Measurements from ENCODE around the gene BCAP31. TPM values are rescaled to one million over a fixed set of nuclear protein-coding genes. Genes with fewer than 3 reads are reported as not detected.
"Not testable (repeated sequence)": the region's sequence is repeated elsewhere in the genome, so short reads cannot be mapped to it uniquely, and the experiment has no call there.

The BCAP31 gene
- total RNA-seq, 2 donors from 2014 or later = 82.7 to 104 TPM

DNA sequence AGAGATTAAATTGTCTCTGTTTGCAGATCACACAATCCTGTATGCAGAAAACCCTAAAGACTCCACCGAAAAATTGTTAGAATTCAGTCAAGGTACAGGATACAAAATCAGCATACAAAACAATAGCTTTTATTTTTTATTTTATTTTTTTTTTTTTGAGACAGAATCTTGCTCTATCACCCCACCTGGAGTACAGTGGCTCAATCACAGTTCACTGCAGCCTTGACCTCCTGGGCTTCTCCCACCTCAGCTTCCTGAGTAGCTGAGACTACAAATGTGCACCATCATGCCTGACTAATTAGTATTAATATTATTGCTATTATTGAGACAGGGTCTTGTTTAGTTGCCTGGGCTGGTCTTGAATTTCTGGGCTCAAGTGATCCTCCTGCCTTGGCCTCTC, 30.9 kb upstream of the BCAP31 start:
- TF ChIP-seq, protein P1, sequence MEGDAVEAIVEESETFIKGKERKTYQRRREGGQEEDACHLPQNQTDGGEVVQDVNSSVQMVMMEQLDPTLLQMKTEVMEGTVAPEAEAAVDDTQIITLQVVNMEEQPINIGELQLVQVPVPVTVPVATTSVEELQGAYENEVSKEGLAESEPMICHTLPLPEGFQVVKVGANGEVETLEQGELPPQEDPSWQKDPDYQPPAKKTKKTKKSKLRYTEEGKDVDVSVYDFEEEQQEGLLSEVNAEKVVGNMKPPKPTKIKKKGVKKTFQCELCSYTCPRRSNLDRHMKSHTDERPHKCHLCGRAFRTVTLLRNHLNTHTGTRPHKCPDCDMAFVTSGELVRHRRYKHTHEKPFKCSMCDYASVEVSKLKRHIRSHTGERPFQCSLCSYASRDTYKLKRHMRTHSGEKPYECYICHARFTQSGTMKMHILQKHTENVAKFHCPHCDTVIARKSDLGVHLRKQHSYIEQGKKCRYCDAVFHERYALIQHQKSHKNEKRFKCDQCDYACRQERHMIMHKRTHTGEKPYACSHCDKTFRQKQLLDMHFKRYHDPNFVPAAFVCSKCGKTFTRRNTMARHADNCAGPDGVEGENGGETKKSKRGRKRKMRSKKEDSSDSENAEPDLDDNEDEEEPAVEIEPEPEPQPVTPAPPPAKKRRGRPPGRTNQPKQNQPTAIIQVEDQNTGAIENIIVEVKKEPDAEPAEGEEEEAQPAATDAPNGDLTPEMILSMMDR (IDR thresholded peaks at IDR 0.05) = no peak
- Histone ChIP-seq H3K4me3 (no peak overlapping the region), H3K36me3 (no peaks in the 10 kb centered on the region), H3K4me1 (ENCODE audit: control insufficient read depth in 1 of 2, low read depth in 2 of 2) (no peaks in the 10 kb centered on the region), H3K27ac (no peak overlapping the region), H3K27me3 (replicated peaks; ENCODE audit: insufficient read depth) (no peaks in the 10 kb centered on the region), H3K9me3 (no peaks in the 10 kb centered on the region)
- DNase-seq (ENCODE audit: low spot score) (no peak), ATAC-seq (ENCODE audit: insufficient number of reproducible peaks, low FRiP score, low read depth) (no peak)

DNA sequence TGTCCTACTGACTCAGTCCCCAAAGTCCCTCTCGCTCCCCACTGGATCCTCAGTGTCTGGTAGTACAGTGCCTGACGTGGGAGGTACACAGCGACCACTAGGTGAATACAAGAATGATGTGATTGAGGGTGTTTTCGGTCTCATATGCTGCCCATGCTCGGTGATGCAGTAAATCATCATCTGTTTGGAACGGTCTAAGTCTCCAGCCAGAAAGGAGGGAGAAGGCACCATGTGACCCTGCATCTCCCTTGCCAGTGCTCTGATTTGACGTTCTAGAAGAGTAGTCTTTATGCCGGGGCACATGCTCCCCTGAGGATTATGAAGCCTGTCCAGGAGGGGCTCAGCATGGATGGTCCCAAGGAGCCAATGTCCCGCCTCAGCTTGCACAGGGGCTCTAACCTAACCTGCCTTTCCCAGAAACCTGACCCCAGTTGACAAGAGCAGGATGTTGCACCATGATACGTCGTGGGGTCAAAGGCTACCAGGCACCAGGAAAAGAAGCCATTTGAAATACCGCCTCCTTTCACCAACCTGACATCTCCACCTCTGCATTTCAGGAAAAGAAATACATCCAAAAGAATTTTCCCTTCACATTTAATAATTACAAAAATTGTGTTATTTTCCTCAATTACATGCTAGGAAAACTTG, 26.1 kb upstream of the BCAP31 start:
- no peaks in the 10 kb centered on the region for H3K9me3 ChIP-seq
- TF ChIP-seq, protein P1 (IDR thresholded peaks at IDR 0.05) = no peak
- ATAC-seq (ENCODE audit: insufficient number of reproducible peaks, low FRiP score, low read depth) (no peak), DNase-seq (ENCODE audit: low spot score) (no peak)
- H3K36me3 ChIP-seq = no peaks in the 10 kb centered on the region
- H3K27me3 ChIP-seq (replicated peaks; ENCODE audit: insufficient read depth) = no peaks in the 10 kb centered on the region
- no peak overlapping the region for H3K27ac ChIP-seq
- no peaks in the 10 kb centered on the region for H3K4me1 ChIP-seq (ENCODE audit: control insufficient read depth in 1 of 2, low read depth in 2 of 2)
- H3K4me3 ChIP-seq = no peak overlapping the region

DNA sequence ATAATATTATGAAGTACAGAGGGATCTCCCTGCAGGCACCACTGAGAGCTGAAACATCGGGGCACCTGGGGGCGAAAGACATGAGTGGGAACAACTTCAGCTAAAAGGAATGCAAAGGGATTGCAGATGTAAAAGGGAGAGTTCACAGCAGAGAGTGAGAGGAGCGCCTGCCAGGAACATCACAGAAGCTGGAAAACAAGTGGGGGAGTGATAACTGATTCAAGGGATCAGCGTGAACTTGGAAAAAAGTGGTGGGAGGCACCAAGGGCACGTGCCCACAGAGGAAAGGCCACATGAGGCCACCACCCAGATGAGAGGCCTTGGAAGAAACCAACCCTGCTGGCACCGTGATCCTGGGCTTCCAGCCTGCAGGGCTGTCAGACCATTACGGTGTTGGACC, 24.8 kb upstream of the BCAP31 start:
- not testable (repeated sequence) for ATAC-seq (ENCODE audit: insufficient number of reproducible peaks, low FRiP score, low read depth); H3K4me1 ChIP-seq (ENCODE audit: control insufficient read depth in 1 of 2, low read depth in 2 of 2); H3K27ac ChIP-seq; H3K9me3 ChIP-seq; H3K36me3 ChIP-seq; H3K27me3 ChIP-seq (replicated peaks; ENCODE audit: insufficient read depth); H3K4me3 ChIP-seq; DNase-seq (ENCODE audit: low spot score)

DNA sequence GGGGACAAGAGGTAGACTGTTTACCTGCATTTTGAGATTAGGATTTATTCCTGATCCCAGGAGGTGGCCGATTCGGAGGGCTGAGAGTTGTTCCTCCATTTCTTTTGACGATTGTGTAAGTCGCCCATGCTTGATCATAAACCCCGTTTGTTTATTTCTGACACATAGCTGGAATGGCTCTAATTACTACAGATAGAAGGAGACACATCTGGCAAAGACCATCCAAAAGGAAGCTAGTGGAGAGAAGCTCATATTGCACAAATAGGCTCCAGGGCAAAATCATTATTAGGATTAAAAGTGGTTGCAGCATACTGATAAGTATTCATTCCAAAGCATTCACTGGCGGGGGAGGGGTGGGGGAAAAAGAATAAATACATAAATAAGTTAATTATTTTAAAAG, 22.8 kb upstream of the BCAP31 start:
- ATAC-seq (ENCODE audit: insufficient number of reproducible peaks, low FRiP score, low read depth); H3K4me3 ChIP-seq: not testable (repeated sequence)

DNA sequence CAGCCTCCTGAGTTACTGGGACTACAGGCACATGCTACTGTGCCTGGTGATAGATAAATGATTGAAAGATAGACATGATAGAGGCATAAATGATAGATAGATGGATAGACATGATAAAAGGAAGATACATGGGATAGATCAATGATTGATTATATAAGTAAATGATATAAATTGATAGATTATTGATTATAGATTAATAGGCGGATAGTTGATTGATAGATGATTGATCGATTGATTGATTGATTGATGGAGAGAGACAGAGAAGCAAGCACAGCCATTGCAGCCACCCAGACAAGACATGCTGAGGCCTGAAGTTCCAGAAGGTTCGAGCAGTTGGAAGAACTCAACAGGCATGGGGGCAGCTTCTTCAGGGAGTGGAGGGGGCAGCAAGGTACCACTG, 22.2 kb upstream of the BCAP31 start:
- Histone ChIP-seq H3K36me3 (no peaks in the 10 kb centered on the region), H3K27me3 (replicated peaks; ENCODE audit: insufficient read depth) (no peaks in the 10 kb centered on the region), H3K4me3 (no peak overlapping the region), H3K4me1 (ENCODE audit: control insufficient read depth in 1 of 2, low read depth in 2 of 2) (peaks cover 0 to 5% of the 10 kb centered on the region in 2 donors), H3K9me3 (no peaks in the 10 kb centered on the region), H3K27ac (no peak overlapping the region)
- ATAC-seq (ENCODE audit: insufficient number of reproducible peaks, low FRiP score, low read depth) (no peak), DNase-seq (ENCODE audit: low spot score) (no peak)
- TF ChIP-seq, protein P1 (IDR thresholded peaks at IDR 0.05) = no peak

More for the DNA sequence above, 22.8 kb upstream of the BCAP31 start:
- H3K27ac ChIP-seq; DNase-seq (ENCODE audit: low spot score); H3K27me3 ChIP-seq (replicated peaks; ENCODE audit: insufficient read depth); H3K36me3 ChIP-seq; H3K9me3 ChIP-seq; H3K4me1 ChIP-seq (ENCODE audit: control insufficient read depth in 1 of 2, low read depth in 2 of 2): not testable (repeated sequence)

DNA sequence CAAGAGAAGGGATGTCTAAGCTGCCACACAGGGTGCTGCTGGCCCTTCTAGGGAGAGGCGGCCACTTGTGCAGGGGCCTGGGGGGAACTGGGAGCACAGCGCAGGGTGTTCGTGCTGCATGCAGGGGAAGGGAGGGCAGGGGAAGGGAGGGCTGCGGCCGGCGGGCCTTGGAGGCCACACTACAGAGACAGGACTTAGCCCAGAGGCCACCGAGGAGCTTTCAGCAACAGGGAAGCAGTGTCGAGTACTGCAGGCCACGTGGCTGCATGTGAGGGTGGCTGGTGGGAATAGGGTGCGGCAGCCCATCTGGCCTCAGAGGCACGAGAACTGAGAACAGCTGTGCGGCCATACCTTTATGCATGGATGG, 20.9 kb upstream of the BCAP31 start:
- H3K4me1 ChIP-seq (ENCODE audit: control insufficient read depth in 1 of 2, low read depth in 2 of 2); H3K27me3 ChIP-seq (replicated peaks; ENCODE audit: insufficient read depth): not testable (repeated sequence)
- peak overlapping the region in 1 of 2 donors; percentile 88 for H3K27ac ChIP-seq

More for the DNA sequence above, 20.9 kb upstream of the BCAP31 start:
- not testable (repeated sequence) for H3K36me3 ChIP-seq; DNase-seq (ENCODE audit: low spot score); ATAC-seq (ENCODE audit: insufficient number of reproducible peaks, low FRiP score, low read depth); H3K9me3 ChIP-seq; H3K4me3 ChIP-seq

All from thoracic aorta (tissue), 2 donors.